HG03139 (cell line): ENCODE results near the gene SLC12A7.
"Not testable (repeated sequence)": the region's sequence is repeated elsewhere in the genome, so short reads cannot be mapped to it uniquely, and the experiment has no call there.

Experiments used
- ATAC-seq: cut with Tn5 transposase; IDR thresholded peaks from one replicate; pipeline ENCODE4 v1.9.1; 2021; ENCODE audit not compliant: unreplicated experiment

SLC12A7 gene

DNA sequence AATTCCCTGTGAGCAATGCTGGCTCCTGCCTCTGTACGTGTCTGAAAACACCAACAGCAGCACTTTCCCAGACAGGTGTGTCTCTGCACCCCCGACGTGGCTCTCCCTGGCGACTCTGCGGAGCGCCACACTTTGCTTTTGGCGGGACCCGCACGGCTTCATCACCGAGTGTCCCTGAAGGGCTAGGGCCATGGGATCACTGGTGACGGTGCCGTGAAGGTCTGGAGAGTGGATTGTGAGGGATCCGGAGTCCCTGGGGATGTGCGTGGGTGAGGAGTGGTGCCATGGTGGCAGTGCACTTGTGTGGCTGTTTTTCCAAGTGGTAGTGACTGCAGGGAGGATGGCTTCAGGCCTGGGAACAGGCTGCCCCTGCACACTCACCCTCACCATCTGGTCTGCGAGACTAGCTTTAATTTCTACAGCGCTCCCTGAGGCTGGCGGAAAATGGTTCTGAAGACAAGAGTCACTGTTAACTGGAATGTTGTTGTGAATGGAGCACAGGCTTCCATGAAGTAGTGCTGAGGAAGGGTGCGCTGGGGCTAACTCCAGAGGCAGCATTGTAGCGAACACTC is 100.0 kb downstream of the SLC12A7 start:
- ATAC-seq: no peak

DNA sequence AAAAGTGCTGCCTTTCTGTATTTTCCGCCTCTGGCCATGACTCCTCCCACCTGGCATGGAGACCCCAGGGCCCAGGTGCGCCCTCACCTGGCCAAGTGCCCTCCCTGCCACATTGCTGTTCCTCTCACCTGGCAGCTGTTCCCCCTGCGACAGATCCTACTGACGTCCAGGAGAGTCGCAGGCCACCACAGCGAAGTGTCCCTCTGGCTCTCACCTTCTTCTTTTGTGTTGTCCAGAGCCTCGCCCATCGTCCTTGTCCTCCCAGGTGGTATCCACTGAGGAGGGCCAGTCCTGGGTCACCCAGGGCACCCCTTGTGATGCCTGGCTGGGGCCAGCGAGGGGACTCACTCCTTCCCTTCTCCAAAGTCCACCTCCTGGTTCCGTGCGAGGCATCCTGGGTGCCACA is 100.6 kb downstream of the SLC12A7 start:
- no peak for ATAC-seq

DNA sequence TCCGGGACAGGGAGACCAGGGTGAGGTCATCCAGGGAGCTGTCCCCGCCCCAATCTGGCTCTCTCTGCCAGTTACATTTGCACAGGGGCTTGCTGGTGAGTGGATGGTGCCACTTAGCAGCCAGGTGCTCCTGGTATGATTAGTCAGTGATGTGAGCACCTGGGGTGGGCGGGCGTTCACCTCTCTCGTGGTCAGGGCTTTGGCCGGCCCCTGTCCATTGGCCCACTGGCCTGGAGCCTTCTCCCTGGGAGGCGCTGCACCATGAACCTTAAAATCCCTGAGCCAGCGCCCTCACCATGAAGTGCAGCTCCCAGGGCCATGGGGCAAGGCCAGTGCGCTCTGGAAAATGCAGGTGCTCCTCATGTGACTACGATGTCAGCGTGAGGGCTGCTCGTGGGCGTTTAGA is 101.2 kb downstream of the SLC12A7 start:
- ATAC-seq: no peak

DNA sequence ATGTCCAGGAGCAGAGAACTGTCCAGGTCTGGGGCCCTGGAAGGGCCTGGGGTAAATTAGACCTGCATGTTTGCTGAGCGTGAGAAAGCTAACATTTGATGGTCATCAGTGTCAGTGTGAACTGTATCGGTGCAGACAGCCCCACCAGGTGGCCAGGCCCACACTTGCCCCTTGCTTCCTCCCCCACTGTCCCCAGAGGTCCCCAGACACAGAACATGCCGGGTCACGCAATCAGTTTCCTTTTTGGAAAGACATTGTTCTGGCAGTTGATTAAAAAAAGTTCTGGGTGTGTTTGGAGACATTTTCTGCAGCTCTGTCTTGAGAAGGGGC is 101.7 kb downstream of the SLC12A7 start:
- no peak for ATAC-seq

DNA sequence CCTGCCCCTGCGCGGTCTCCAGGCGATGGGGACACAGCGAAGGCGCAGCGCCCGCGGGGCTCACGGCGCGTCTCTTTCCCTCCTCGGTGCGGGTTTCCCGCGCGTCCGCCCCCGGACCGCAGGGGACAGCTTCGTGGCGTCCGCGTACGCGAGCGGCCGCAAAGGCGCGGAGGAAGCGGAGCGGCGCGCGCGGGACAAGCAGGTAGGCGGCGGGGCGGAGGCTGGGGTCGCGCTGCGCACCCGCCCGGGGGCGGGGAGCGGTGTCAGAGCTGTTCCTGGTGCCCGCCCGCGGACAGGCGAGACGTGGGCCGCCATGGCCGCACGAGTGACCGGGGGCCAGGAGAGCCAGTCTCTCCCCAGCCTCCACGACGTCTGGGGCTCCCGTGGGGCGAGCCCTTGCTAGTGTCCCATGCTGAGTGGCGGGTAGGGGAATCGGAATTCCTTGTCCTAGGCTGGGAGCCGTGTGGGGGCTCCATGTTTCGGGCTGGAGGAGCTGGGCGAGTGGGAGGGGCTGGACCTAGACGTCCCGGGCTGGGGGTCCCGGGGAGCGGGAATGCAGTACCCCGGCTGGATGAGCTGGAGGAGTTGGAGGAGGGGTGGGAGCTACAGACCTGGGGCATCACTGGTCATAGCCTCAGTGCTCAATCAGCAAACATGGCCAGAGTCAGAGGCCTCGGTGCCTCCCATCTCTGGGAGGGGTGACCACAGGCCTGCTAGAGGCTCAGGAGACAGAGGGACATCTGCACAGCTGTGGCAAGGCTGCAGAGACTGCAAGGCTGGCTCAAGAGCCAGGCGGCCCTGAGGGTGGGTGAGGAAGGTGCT is 102.3 kb downstream of the SLC12A7 start:
- ATAC-seq: no peak

DNA sequence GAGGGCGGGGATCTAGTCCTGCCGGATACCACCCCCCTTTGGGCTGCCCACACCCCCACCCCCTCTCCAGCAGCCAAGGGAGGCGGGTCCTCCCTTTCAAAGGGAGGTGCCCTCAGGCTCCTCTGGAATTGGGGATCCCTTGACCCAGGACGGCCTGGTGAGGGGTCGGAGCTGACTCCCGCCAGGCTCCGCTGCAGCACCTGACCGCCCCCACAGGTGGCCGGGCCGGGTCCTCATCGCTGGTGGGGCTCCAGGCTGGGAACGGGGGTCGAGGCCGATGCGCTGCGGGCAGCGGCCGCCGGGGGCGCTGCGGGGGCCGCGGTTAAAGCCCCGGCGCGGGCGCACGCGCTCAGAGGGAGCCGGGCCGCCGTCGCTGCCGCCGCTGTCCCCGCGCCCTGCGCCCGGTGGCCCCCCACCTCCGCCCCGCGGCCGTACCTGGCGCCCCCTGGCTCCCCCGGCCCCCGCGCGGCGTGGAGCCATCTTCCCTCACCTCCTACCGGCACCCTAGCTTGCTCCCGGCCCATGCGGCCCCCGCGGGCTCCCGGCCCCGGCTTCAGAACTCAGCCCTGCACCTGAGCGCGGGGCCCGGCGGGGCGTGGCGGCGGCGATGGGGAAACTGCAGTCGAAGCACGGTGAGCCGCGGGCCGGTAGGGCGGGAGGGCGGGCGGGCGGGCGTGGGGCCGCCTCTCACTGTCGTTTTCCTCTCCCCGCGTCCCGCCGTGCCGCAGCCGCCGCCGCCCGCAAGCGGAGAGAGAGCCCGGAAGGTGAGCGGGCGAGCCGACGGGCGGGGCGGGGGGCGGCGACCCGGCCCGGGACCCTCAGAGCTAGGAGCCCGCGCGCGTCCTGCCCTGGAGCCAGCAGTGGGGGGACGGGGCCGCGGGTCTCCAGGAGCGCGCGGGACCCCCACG is 103.2 kb downstream of the SLC12A7 start, which contains the start of gene NKD2:
Gene NKD2 (plus strand): TSS at position 352 of the 908 bp plus-strand sequence. CDS start 256 bp downstream, at position 608.
- ATAC-seq: no peak

DNA sequence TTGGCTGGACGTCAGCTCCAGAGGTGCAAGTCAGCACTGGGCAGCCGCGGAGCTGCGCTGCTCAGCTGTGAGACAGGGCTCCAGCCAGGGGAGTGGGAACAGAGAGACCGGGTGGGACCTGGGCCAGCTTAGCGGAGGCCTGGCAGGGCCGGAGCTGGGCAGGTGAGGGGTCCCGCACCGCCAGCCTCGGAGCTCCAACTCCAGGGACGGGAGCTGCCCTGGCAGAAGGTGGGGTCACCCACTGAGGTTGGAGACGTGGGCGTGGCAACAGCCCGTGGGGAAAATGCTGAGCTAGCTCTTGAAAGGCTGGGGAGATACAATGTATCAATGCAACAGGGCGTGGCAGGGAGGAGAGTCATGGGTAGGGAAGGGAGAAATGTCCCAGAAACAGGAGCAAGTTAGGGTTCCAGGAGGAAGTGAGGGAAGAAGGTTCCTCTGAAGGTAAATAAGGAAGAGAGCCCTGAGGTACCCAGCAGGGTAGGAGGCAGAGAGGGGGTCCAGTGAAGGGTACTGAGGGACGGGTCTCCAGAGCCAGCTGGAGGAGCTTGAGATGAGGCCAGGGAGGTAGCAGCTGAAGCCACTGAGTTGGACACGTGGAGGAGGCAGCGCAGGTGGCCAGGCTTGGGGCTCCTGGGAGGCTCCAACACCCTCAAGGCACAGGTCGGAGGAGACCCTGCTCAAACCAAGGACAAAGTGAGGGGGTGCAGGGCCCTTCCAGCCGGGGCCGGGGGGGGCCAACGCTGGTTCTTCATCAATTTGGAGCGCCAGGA is 104.0 kb downstream of the SLC12A7 start:
- no peak for ATAC-seq

DNA sequence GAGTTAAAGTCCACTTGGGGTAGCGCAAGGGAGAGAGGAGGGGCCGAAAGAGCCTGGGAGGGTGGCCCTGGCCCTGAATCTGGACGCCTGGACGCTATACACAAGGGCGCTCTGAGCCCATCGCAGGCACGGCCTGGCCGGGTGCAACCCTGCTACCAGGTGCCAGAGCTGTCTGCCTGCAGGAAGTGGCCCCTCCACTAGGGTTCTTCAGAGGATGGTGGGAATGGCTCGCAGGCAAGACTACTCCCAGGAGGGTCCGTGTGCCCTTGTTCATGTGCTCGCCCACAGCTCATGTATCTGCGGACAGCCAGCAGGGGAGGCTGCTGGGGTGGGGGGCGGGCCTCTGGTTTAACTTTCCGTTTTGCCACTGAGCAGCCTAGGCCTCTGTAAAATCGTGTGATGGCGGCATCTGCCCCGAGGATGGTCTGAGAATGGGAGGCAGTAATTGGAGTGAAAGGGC is 104.6 kb downstream of the SLC12A7 start:
- ATAC-seq: no peak

DNA sequence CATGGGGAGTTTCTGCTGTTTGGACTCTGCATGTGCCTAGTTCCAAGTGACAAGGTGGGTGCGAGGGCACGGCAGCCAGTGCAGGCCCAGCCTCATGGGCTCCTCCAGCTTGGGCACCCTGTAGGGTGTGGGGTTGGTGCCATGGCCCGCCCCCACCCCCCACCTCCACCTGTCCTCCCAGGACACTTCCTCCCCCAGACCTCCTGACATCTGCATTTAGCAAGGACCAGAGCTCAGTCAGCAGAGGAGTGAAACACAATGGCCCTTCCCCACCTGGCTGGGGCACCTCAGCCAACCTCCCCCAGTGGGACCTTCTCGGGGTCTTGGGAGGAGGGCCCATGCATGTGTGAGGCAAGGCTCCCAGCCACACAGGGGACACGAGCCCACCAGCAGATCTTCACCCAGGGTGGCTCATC is 105.2 kb downstream of the SLC12A7 start:
- no peak for ATAC-seq

DNA sequence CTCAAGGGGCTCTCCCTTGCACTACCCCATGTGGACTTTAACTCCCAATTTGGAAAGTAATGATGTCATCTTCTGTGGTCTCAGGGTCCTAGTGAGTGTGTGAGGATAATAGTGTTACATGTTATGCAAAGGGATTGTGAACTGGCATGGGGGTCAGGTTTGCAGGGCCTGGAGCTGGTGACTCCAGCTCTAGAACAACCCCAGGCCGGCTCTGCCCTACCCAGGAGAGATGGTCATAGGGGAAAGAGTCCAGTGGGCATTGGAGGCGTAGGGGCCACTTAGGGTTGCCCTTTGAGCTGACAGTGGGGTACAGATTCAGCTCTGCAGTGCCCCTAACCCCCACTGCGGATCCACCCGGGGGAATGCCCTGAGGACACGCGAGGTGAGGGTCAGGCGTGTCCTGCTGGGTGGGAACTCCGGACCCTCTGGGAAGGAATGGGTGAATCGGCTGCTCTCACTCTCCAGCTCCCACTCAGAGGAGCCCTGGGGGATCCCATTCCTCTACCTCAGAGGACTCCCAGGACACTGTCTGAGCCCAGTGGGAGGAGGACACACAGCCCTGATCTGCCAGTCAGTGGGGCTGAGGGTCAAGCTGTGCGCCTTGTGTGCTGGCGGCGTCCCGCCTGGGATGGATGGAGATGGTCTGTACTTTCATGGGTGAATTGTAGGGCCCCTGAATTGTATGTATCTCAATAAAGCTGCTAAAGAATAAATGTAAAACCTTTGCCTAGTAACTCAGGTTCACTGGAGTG is 105.8 kb downstream of the SLC12A7 start:
- ATAC-seq: no peak

DNA sequence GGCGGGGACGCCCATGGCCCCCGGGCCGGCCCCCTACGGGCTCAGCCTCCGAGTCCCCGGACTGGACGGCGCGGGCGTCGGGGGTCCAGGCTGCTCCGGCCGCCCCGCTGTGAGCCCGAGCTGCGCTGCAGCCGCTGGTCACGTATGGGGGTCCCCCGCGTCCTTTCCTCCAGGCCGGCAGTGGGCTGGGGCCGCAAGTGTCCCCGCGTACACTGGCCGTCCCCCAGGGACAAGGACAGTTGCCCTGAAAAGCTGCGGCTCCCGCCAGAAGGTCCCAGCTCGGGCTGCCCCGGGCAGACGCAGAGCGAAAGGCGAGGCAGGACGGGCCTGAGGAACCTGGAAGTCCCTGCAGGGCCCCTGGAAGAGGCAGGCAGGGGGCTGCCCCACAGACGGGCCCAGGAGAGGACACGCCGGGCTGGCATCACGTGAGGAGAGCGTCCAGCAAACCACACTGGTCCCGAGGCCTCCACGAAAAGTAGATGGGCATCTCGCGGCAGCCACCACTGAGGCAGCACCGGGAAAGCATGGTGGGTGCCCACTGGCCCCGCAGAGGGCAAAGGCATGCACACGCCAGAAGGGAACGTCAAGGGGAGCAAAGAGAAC is 106.5 kb downstream of the SLC12A7 start:
- no peak for ATAC-seq

DNA sequence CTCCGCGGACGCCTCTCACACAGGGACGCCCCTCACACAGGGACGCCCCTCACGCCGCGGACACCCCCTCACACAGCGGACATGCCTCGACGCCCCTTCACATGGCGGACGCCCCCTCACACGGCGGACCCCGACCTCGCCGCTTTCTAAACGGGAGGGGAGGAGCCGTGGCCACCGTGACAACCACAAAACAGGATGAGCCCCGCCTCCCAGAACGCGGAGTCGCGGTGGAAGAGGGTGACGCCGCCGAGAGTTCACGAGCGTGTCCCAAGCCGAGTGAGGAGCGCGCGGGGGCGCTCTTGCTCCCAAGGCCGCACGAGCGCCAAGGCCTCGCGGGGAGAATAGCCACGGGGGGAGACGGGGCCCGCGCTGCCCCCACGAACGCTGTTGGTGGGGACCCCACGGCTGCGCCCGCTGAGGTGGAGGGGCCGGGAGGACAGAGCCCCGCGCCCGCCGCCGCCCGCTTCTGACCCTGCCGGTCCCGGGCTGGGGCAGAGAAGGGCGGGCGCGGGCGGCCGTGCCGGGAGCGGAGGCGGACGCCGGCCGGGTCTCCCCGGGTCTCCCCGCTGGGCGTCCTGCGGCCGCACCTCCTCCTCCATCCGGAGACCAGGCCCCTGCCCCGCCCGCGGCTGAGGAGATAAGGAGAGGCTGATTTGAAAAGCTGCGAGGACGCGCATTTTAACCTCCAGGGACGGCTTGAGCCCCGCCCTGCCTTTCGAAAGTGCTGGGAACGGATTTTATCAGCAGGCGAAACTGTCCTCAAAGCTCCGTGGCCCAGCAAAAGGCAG is 107.2 kb downstream of the SLC12A7 start:
- ATAC-seq: no peak

DNA sequence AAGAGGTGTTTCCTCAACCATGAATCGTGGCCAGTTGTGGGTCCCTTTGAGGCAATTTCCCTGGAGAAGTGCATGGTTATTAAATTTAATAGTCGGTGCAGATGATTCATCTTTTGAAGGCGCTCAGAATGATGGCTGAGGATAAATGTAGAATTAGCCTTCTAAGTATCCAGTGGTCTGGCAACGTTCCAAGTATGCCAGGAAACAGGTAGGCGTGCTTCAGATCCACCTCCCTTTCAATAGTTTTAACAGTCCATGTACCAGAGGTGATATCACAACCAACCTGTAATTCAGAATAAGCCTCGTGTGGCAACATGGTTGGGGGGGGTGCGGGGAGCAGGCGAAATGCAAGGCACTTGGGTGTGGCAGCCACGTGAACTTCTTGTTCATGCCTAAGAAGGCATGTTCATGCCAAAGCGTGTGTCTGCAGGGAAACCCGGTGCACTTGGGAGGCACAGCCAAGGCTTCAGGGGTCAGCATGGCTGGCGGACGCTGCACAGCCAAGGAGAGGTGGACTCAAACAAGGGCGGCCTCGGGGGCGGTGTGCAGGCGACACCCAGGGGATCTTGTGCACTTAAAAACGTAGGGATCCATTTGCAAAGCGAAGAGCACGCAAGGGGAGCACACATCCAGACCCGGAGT is 108.4 kb downstream of the SLC12A7 start:
- ATAC-seq: no peak

DNA sequence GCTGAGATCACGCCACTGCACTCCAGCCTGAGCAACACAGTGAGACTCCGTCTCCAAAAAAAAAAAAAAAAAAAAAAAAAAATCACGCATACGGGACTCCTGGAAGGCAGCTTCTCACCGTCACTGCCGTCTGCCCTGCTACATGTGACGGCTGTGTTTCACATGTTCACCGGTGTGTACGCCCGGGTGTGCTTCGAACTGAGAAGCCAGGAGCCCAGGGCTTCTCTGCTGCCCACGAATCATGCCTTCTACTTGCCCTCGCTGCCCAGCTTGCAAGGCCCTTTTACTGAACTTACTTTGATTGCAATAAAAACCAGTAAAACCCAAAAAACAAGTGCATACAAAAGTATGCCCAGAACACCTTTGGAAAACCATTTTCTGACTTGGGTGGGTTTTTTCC is 109.0 kb downstream of the SLC12A7 start:
- no peak for ATAC-seq

DNA sequence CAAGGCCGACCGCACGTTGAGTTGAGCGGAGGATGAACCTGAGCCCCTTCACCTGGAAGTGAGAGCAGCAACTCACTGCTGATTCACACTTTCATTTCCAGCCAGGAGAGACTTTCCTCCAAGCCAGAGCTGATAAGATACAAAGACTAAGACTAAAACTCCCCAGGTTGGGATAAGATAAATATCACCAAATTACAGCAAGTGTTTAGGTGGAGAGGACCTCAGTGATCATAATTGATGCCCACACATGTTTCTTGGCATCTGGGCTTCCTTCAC is 109.7 kb downstream of the SLC12A7 start:
- ATAC-seq: no peak

DNA sequence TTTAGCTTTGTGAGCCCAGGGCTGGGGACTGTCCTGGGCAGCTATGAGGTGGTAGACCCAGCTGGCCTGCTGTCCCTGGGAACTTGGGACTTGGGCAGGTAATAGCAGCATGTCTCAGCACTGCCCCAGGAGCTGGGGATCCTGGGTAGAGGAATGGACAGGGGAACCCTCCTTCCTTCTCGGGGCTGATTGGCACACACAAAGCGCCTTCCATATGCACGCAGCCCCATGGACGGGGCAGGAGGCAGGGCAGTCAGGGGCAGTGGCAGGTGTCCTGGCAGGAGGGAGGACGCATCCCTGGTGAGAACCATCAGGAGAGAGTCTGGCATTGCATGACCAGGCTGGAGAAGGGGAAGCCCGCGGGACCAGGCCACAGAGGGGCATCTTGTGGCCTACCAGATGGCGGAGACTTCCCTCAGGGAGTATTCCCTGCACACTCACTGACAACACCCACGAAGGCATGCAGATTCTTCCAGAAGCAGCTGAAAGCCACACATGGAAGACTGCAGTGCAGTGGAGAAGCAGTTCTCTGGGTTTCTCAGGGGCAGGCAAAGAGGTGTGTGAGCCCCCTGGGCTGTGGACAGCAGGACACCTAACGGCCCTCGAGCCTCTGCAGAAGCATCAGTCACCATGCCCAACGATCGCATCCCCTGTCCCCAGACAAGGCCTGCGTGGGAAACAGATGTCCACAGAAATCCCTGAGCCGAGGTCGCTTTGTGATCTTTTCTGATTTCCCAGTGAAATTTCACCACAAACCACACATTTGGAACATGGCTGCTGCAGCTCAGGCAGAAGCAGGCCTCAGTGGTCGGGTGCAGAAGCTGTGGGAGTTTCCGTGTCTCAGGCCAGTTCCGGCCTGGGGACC is 110.2 kb downstream of the SLC12A7 start:
- ATAC-seq: no peak

DNA sequence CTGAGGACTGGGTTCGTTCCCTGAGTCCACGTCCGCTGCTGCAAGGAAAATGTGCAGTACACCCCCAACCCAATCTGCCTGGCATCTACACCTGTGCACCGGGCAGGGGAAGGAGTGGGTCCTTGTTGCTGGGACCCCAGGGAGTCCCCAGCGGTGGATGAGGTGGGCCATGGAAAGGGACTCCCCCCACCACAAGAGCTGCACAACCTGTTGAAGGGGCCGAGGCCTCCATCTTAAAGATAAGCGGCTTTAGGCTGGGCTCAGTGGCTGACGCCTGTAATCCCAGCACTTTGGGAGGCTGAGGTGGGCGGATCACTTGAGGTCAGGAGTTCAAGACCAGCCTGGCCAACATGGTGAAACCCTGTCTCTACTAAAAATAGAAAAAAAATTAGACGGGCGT is 111.0 kb downstream of the SLC12A7 start:
- ATAC-seq: not testable (repeated sequence)
